GM18858 (cell line): ENCODE results near the gene TTYH3.
"Not testable (repeated sequence)": the region's sequence is repeated elsewhere in the genome, so short reads cannot be mapped to it uniquely, and the experiment has no call there.

ENCODE experiments used
- ATAC-seq: cut with Tn5 transposase; IDR thresholded peaks from one replicate; pipeline ENCODE4 v1.9.1; 2021; ENCODE audit not compliant: unreplicated experiment

The TTYH3 gene

GRCh38 chr7:2602406-2603043 lies 29.3 kb upstream of the TTYH3 start:
- no peak for ATAC-seq

- ATAC-seq, result no peak
Observed at GRCh38 chr7:2603044-2603965, 28.5 kb upstream of the TTYH3 start.

- ATAC-seq, result no peak
Observed at GRCh38 chr7:2604608-2605174, 27.1 kb upstream of the TTYH3 start.

GRCh38 chr7:2605608-2606538 lies 25.9 kb upstream of the TTYH3 start:
- no peak for ATAC-seq

GRCh38 chr7:2606539-2606936 lies 25.2 kb upstream of the TTYH3 start:
- no peak for ATAC-seq

- ATAC-seq, result no peak
Observed at GRCh38 chr7:2607122-2607922, 24.5 kb upstream of the TTYH3 start.

- ATAC-seq, result no peak
Observed at GRCh38 chr7:2607923-2608904, 23.6 kb upstream of the TTYH3 start.

GRCh38 chr7:2608921-2609411 lies 22.8 kb upstream of the TTYH3 start:
- ATAC-seq, result no peak

- not testable (repeated sequence) for ATAC-seq
Observed at GRCh38 chr7:2609646-2610045, 22.1 kb upstream of the TTYH3 start.

- no peak for ATAC-seq
Observed at GRCh38 chr7:2610466-2610865, 21.3 kb upstream of the TTYH3 start.

GRCh38 chr7:2610898-2611297 lies 20.9 kb upstream of the TTYH3 start:
- ATAC-seq, result no peak

GRCh38 chr7:2611401-2611800 lies 20.4 kb upstream of the TTYH3 start:
- no peak for ATAC-seq

GRCh38 chr7:2611922-2612321 lies 19.9 kb upstream of the TTYH3 start:
- ATAC-seq, result no peak

GRCh38 chr7:2612445-2613097 lies 19.2 kb upstream of the TTYH3 start:
- no peak for ATAC-seq

GRCh38 chr7:2613098-2613930 lies 18.5 kb upstream of the TTYH3 start:
- ATAC-seq, result no peak

- ATAC-seq, result no peak
Observed at GRCh38 chr7:2613931-2614600, 17.7 kb upstream of the TTYH3 start.
